Ishikawa (cell line): ENCODE measurements around the gene MELTF.
A peak's percentile ranks its signal among the peaks of the same experiment; 100 is the strongest.

Source experiments
- CEBPB ChIP-seq: IDR thresholded peaks from 2 replicates; pipeline ENCODE4 v1.6.1; 2012
- CREB1 ChIP-seq: IDR thresholded peaks from 2 replicates; pipeline ENCODE4 v1.6.1; 2012; ENCODE audit warnings: low read depth
- EGR1 ChIP-seq: IDR thresholded peaks from 2 replicates; pipeline ENCODE4 v1.6.1; 2012
- EP300 ChIP-seq: IDR thresholded peaks from 2 replicates; pipeline ENCODE4 v1.6.1; 2012; ENCODE audit warnings: borderline replicate concordance
- FOXM1 ChIP-seq: IDR thresholded peaks from 2 replicates; pipeline ENCODE4 v1.6.1; 2012; ENCODE audit warnings: low read depth, borderline replicate concordance
- NFIC ChIP-seq: IDR thresholded peaks from 2 replicates; pipeline ENCODE4 v1.6.1; 2012
- RAD21 ChIP-seq: IDR thresholded peaks from 2 replicates; pipeline ENCODE4 v1.6.1; 2012; ENCODE audit warnings: low read depth
- REST ChIP-seq: IDR thresholded peaks from 2 replicates; pipeline ENCODE4 v1.6.1; 2012; ENCODE audit warnings: low read depth, mild to moderate bottlenecking
- TAF1 ChIP-seq: IDR thresholded peaks from 2 replicates; pipeline ENCODE4 v1.6.1; 2012; ENCODE audit warnings: low read depth, mild to moderate bottlenecking
- TCF12 ChIP-seq: IDR thresholded peaks from 2 replicates; pipeline ENCODE4 v1.6.1; 2012; ENCODE audit warnings: low read depth
- TEAD4 ChIP-seq: IDR thresholded peaks from 2 replicates; pipeline ENCODE4 v1.6.1; 2012
- USF1 ChIP-seq: IDR thresholded peaks from 2 replicates; pipeline ENCODE4 v1.6.1; 2012
- YY1 ChIP-seq: IDR thresholded peaks from 2 replicates; pipeline ENCODE4 v1.6.1; 2012; ENCODE audit warnings: low read depth
- ZBTB7A ChIP-seq: IDR thresholded peaks from 2 replicates; pipeline ENCODE4 v1.6.1; 2012; ENCODE audit warnings: low read depth
- TF ChIP-seq, protein P1 (sequence below): IDR thresholded peaks from 2 replicates; pipeline ENCODE4 v1.6.1; 2012

Gene MELTF

DNA sequence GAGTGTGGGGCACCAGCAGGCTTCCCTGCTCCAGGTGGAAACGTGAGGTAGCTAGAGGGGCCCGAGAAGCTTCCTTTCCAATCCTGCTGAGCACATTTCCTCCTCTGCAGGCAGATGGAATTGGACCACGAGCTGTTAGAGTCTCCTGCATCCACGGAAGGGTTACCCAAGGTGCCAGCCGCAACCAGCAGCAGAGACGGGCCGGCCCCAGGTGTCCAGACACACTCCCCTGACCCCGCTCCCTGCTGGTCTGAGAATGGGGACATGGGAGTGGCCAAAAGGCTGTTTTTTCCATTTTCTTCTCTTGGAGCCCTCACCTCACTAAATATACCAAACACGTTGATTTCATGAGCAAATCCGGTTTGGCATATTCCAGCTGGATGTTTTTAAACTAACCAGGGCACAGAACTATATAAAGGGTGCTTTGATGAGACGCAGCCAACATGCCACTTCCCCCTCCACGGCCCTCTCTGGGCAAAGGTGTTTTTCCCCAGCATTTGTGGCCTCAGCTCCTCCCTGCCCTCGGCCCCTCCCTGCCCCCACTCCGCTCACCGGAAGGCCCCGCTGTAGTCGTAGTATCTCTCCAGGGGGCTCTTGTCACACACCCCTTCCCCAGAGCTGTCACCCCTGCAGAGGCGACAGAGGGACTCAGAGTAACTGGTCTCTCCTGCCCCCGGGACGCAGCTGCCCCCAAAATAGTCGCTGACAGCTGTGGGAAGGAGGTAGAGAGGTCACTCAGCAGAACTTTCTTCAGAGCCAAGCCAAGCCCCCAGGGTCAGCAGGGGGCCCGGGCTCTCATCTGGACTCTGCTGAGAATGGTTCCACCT lies 7.0 kb downstream of the MELTF start:
- TF ChIP-seq TEAD4 (no peak), ZBTB7A (no peak; the same call in 1 of the 2 replicates), YY1 (no peak), EGR1 (no peak), USF1 (no peak), RAD21 (no peak)
- TF ChIP-seq, protein P1, sequence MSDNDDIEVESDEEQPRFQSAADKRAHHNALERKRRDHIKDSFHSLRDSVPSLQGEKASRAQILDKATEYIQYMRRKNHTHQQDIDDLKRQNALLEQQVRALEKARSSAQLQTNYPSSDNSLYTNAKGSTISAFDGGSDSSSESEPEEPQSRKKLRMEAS, result no peak

DNA sequence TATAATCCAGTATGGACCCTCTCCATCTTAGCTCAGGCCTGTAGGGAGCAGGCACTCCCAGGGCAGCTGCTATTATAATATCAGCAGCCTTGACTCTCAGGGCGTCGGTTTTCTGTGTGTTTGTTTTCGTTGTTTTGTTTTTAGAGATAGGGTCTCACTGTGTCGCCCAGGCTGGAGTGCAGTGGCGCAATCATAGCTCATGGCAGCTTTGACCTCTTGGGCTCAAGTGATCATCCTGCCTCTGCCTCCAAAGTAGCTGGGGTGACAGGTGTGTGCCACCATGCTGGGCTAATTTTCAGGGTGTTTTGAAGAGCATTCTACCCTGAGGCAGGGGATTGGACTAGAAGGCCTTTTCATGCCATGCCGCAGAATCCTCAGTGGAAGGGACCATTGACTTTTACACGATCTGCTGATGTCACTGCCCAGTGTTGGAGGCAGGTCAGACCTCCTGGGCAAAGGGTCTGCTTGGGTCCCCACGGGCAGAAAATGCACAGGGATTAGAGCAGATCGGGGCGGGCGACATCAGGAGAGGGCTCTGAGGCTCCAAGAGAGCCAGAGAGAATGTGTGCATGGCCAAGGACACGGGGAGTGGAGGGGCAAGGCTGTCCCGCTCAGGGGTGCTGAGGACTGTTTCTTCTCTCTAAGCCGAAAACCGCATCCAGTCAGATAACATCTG lies 7.8 kb downstream of the MELTF start:
- peak; percentile 12; the same call in 1 of the 2 replicates for TF ChIP-seq CEBPB
- TF ChIP-seq EP300, result no peak

GRCh38 chr3:197021231-197021630 lies 8.4 kb downstream of the MELTF start:
- TF ChIP-seq USF1 (no peak), ZBTB7A (no peak), CREB1 (no peak), NFIC (no peak), FOXM1 (no peak), TAF1 (no peak), CEBPB (no peak), EP300 (no peak), RAD21 (no peak), TEAD4 (no peak), REST (no peak), YY1 (no peak), TCF12 (no peak)
- TF ChIP-seq, protein P1, result no peak

- no peak for TF ChIP-seq TAF1
- no peak for TF ChIP-seq RAD21
- TF ChIP-seq, protein P1, result no peak
- no peak for TF ChIP-seq NFIC
- TF ChIP-seq FOXM1, result no peak
- no peak for TF ChIP-seq EGR1
- TF ChIP-seq CEBPB, result no peak
- no peak for TF ChIP-seq REST
- TF ChIP-seq CREB1, result no peak
- no peak for TF ChIP-seq TCF12
- TF ChIP-seq USF1, result no peak
- TF ChIP-seq YY1, result no peak
- TF ChIP-seq TEAD4, result no peak
- no peak for TF ChIP-seq EP300
- TF ChIP-seq ZBTB7A, result no peak
Measured at GRCh38 chr3:197019535-197019934, 10.1 kb downstream of the MELTF start.

- TF ChIP-seq CREB1, result no peak
- no peak for TF ChIP-seq EP300
- TF ChIP-seq, protein P1, result no peak
- TF ChIP-seq CEBPB, result no peak
- TF ChIP-seq ZBTB7A, result no peak
- no peak for TF ChIP-seq TEAD4
- TF ChIP-seq USF1, result no peak
- no peak for TF ChIP-seq TCF12
- TF ChIP-seq YY1, result no peak
- no peak for TF ChIP-seq TAF1
- TF ChIP-seq RAD21, result no peak
Measured at GRCh38 chr3:197019021-197019420, 10.6 kb downstream of the MELTF start.
